Hepatocyte (in vitro differentiated cells): Measurements from ENCODE around the gene MRPL9. TPM values are rescaled to one million over a fixed set of nuclear protein-coding genes. Genes with fewer than 3 reads are reported as not detected.

ENCODE experiments used
- DNase-seq: peaks from one replicate; pipeline ENCODE4 v3.0.0-alpha.2; 2016; ENCODE audit warnings: low spot score
- H2AFZ ChIP-seq: fragments of 200-600 bp; sonication (generic); 2 replicates; pipeline ENCODE4 v1.6.0; 2016; ENCODE audit warnings: antibody characterized with exemption, mild to moderate bottlenecking
- H3K27ac ChIP-seq: fragments of 200-600 bp; sonication (generic); 2 replicates; pipeline ENCODE4 v1.5.1; 2016; ENCODE audit warnings: mild to moderate bottlenecking
- H3K27me3 ChIP-seq: fragments of 200-600 bp; sonication (generic); 2 replicates; pipeline ENCODE4 v1.6.1; 2016
- H3K36me3 ChIP-seq: fragments of 200-600 bp; sonication (generic); replicated peaks from 2 replicates; pipeline ENCODE4 v1.5.1; 2016; ENCODE audit warnings: low read depth; ENCODE audit not compliant: insufficient read depth
- H3K4me1 ChIP-seq: fragments of 200-600 bp; sonication (generic); 2 replicates; pipeline ENCODE4 v1.5.1; 2016; ENCODE audit warnings: mild to moderate bottlenecking, moderate library complexity; ENCODE audit not compliant: insufficient read depth
- H3K4me2 ChIP-seq: fragments of 200-600 bp; sonication (generic); 2 replicates; pipeline ENCODE4 v1.6.0; 2016
- H3K4me3 ChIP-seq: fragments of 200-600 bp; sonication (generic); 2 replicates; pipeline ENCODE4 v1.5.1; 2016; ENCODE audit warnings: mild to moderate bottlenecking
- H3K79me2 ChIP-seq: fragments of 200-600 bp; sonication (generic); 2 replicates; pipeline ENCODE4 v1.6.0; 2017; ENCODE audit warnings: mild to moderate bottlenecking
- H3K9me2 ChIP-seq: fragments of 200-600 bp; sonication (generic); replicated peaks from 2 replicates; pipeline ENCODE4 v1.6.0; 2017; ENCODE audit warnings: mild to moderate bottlenecking; ENCODE audit not compliant: insufficient read depth
- H3K9me3 ChIP-seq: fragments of 200-600 bp; sonication (generic); 2 replicates; pipeline ENCODE4 v1.5.1; 2016; ENCODE audit warnings: low read depth, mild to moderate bottlenecking
- H4K20me1 ChIP-seq: fragments of 200-600 bp; sonication (generic); 2 replicates; pipeline ENCODE4 v1.6.0; 2016; ENCODE audit warnings: mild to moderate bottlenecking; ENCODE audit not compliant: insufficient read depth, poor library complexity, severe bottlenecking
- EZH2 ChIP-seq: fragments of 200-600 bp; sonication (generic); IDR thresholded peaks from 2 replicates; pipeline ENCODE4 v1.6.1; 2016; ENCODE audit warnings: antibody characterized with exemption, mild to moderate bottlenecking, borderline replicate concordance
- EZH2phosphoT487 ChIP-seq: fragments of 200-600 bp; sonication (generic); IDR thresholded peaks from one replicate; pipeline ENCODE4 v1.6.1; 2018; ENCODE audit warnings: antibody characterized with exemption, mild to moderate bottlenecking, low read depth, moderate library complexity; ENCODE audit not compliant: unreplicated experiment, severe bottlenecking
- WGBS: methylation state at CpG from one replicate; pipeline ENCODE4 v1.1.6; 2016; ENCODE audit warnings: low lambda C conversion rate; ENCODE audit errors: missing lambda C conversion rate; 5-methylcytosine and 5-hydroxymethylcytosine counted together
- polyA plus RNA-seq: library from polyadenylated mRNA; unstranded; fragments of >200 nt; fragmentation: Nextera tagmentation; extraction: Ambion mirVana; gene quantifications from 2 replicates; pipeline ENCODE4 v1.2.1, GENCODE V29; 2016
- total RNA-seq: library from RNA; depleted of rRNA; stranded (reverse); fragments of >200 nt; gene quantifications from 2 replicates; pipeline ENCODE4 v1.2.3, GENCODE V29; 2014
- TF ChIP-seq, protein P1 (sequence below): fragments of 200-600 bp; sonication (generic); IDR thresholded peaks from 2 replicates; pipeline ENCODE4 v1.5.1; 2016; ENCODE audit warnings: antibody characterized with exemption, mild to moderate bottlenecking; ENCODE audit not compliant: poor library complexity

MRPL9 gene
- total and polyA plus RNA-seq, 2 experiments from 2014 or later: 50.3 to 72.5 TPM

DNA sequence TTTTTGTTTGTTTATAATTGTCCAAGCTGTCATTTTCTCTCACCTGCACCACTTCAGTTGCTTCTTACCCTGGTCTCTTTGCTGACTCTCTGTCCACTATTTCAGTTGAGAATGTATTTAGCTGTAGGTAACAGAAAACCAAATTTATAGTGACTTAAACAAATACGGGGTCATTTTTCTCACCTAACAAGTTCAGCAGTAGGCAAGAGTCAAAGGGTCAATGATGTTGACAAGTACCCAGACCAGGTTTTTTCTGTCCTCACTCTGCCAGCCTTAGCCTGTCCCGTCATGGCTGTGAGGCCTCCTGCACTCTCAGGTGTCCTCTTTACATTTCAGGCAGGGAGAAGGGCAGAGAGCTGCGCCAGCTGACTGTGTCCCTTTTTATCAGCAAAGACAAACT is 30.2 kb downstream of the MRPL9 start:
- 83% methylated on average over 3 of the region's 3 CpGs for WGBS
- no peaks in the 10 kb centered on the region for H3K27me3 ChIP-seq
- no peaks in the 10 kb centered on the region for H3K4me1 ChIP-seq
- H3K27ac ChIP-seq: no peak overlapping the region
- H3K79me2 ChIP-seq: no peaks in the 10 kb centered on the region
- no peak overlapping the region for H3K4me2 ChIP-seq
- H3K9me3 ChIP-seq: no peaks in the 10 kb centered on the region
- H4K20me1 ChIP-seq: no peaks in the 10 kb centered on the region
- H2AFZ ChIP-seq: no peak overlapping the region
- TF ChIP-seq EZH2 (no peak), EZH2phosphoT487 (no peak)
- TF ChIP-seq, protein P1, sequence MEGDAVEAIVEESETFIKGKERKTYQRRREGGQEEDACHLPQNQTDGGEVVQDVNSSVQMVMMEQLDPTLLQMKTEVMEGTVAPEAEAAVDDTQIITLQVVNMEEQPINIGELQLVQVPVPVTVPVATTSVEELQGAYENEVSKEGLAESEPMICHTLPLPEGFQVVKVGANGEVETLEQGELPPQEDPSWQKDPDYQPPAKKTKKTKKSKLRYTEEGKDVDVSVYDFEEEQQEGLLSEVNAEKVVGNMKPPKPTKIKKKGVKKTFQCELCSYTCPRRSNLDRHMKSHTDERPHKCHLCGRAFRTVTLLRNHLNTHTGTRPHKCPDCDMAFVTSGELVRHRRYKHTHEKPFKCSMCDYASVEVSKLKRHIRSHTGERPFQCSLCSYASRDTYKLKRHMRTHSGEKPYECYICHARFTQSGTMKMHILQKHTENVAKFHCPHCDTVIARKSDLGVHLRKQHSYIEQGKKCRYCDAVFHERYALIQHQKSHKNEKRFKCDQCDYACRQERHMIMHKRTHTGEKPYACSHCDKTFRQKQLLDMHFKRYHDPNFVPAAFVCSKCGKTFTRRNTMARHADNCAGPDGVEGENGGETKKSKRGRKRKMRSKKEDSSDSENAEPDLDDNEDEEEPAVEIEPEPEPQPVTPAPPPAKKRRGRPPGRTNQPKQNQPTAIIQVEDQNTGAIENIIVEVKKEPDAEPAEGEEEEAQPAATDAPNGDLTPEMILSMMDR: no peak
- H3K9me2 ChIP-seq: no peaks in the 10 kb centered on the region
- DNase-seq: no peak
- H3K36me3 ChIP-seq: no peaks in the 10 kb centered on the region
- H3K4me3 ChIP-seq: no peak overlapping the region

DNA sequence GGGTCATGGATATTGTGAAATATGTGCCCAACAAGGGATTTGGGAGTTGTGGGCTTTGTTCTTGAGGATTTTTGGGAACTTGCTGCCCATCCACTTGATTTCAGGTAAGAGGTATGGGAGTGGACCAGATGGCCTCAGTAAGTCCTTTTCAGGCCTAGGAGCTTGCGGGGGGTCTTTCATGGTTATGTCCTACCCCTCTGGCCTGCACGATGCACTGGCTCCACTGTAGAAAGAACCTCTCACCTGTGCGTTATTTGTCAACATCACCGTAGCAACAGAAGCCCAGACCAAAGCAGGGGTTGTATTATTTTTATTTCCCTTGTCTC is 33.4 kb downstream of the MRPL9 start:
- Histone ChIP-seq H3K9me2 (no peaks in the 10 kb centered on the region), H3K27me3 (no peaks in the 10 kb centered on the region), H3K9me3 (no peaks in the 10 kb centered on the region), H4K20me1 (no peaks in the 10 kb centered on the region), H3K79me2 (no peaks in the 10 kb centered on the region), H3K36me3 (no peaks in the 10 kb centered on the region), H3K4me1 (no peaks in the 10 kb centered on the region), H3K27ac (no peak overlapping the region), H3K4me2 (no peak overlapping the region), H3K4me3 (no peak overlapping the region), H2AFZ (no peak overlapping the region)
- 91% methylated on average over 4 of the region's 4 CpGs for WGBS
- no peak for DNase-seq
- TF ChIP-seq, protein P1: no peak
- no peak for TF ChIP-seq EZH2
- no peak for TF ChIP-seq EZH2phosphoT487

DNA sequence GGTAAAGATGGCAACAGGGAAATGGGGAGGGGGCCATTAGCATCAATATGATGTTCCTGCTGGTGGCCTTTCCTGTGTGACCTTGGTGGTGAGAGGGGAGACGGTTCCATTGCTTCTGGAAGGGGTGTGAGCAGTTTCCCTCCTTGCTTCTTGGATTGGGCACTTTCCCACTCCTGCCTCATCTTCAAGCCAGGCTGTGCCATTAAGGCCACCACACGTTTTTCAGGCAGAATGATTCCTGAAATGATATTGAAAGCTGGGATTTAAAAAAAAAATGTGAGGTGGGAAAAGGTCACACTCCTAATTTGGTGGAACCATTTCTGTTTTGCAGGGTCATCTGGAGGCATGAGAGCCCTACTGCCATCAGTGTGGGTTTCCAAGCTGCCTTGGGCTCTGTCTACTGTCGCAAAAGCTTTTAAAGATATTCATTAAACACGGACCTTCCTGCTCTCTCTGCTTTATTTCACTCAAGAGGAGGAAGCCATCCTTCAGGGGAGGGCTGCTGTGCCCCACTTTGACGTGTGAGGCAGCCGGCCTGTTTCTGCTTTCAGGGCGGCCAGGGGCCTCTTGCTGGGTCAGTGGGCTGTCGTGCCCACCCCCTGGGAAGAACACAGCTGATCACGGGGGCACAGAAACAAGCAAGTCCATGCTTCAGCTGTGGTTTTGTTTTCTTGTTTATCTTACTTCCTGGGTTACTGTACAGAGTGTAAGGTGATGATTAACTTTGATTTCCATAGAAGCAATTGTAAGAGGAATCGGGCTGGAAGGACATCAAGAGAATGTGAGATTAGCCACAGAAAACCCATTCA is 33.9 kb downstream of the MRPL9 start:
- no peaks in the 10 kb centered on the region for H3K9me3 ChIP-seq
- H3K36me3 ChIP-seq: no peaks in the 10 kb centered on the region
- no peak for TF ChIP-seq EZH2phosphoT487
- no peak for TF ChIP-seq EZH2
- TF ChIP-seq, protein P1: no peak
- DNase-seq: no peak
- no peaks in the 10 kb centered on the region for H3K9me2 ChIP-seq
- no peak overlapping the region for H3K4me2 ChIP-seq
- no peaks in the 10 kb centered on the region for H3K4me1 ChIP-seq
- no peaks in the 10 kb centered on the region for H3K27me3 ChIP-seq
- no peak overlapping the region for H3K27ac ChIP-seq
- WGBS: 53% methylated on average over 10 of the region's 10 CpGs
- H3K79me2 ChIP-seq: no peaks in the 10 kb centered on the region
- no peaks in the 10 kb centered on the region for H4K20me1 ChIP-seq
- no peak overlapping the region for H3K4me3 ChIP-seq
- no peak overlapping the region for H2AFZ ChIP-seq
